GM19193 (cell line): ENCODE measurements around the gene B3GLCT.

Source experiments
- POLR2A ChIP-seq: IDR thresholded peaks from 4 replicates; pipeline ENCODE4 v1.6.1; 2011; ENCODE audit not compliant: insufficient read depth, insufficient read length; ENCODE audit errors: extremely low read depth

The B3GLCT gene

DNA sequence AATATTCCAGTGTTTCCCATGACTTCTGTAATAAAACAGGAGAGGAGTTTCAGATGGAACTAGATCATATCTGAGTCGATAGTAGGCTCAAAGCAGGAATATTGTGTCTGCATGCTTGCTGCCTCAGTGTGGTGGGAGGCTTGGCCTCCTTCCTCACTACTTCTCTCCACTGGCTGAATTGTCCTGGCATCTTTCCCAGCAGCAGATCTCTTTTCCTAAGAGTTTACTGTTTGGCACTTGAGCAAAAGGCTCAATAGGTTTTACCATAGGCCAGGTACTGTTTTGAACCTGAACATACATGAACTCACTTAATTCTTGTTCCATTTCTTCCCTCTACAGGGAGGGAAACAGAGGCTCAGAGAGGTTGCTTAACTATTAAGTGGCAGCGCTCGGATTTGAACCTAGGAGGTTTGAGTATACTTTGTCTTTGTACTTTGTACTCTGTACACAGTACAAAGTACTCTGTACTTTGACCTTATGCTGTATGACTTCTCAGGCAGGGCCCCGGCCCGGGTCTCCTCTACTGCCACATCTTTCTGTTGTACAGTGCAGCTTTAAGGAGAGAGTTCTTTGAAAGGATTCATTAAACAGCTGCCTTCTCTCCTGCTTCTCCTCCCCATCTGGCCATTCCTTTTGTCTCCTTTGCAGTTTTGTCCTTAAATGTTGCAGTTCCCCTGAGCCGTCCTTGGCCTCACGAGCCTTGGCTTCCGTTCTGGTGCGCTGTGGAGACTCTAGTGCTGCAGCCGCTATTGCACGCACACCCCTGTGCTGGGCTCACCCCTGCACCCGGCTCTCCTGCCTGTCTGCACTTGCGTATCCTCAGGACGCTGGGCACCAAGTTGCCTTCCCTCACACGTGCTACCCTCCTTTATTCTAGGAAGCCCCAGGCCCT is 8.1 kb downstream of the B3GLCT start:
- TF ChIP-seq POLR2A: no peak

DNA sequence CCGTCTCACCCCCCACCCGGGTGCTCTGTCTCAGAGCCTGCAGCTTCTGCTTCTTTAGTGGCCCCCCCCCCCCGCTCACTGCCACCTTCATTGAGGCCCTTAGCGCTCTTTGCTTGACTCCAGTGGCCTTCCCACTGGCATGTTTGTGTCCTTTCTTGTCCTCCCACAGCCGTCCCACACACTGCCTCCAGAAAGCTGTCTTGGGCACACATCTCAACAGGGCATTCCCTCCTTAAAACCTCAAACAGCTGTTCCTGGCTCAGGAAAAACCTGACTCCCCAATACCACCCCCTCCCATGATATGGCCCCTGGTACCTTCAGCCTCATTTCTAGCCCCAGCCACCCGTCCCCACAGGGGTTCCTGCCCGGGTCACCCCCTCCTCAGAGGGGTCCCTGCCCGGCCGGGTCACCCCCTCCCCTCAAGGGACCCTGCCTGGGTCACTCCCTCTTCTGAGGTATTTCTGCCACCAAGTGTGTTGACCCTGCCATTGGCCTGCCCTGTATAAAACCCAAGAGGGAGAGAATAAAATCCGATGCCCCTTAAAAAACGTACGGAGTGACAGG is 8.9 kb downstream of the B3GLCT start:
- no peak for TF ChIP-seq POLR2A

DNA sequence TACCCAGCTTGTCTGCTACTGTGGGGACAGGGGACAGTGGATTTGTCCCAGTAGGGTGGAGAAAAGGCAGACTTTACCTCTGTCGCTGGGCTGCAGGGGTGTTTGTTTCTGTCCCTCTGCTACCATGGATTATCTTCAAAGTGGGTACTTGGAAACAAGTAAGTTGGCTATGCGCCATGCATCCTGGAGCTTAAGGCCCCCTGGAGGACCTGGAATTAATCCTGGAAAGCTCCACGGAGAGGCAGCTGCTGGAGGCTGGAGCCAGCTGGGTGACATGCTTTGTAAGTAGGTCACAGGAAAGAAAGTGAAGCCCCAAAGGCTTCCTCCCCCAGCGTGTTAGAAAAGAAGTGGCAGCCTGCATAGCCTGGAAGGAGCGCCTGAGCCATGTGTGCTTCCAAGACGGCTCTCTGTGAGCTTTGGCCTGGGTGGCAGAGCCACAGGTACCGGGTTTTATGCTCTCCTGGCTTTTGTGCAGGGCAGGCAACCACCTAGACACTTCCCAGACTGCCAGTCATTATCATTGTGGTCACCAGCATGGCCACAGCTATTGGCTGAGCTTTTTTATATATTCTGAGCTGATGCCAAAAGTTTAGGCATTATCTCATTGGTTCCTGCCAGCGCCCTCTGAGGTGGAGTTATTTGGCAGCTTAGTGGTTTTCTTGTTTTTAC is 9.5 kb downstream of the B3GLCT start:
- no peak for TF ChIP-seq POLR2A

DNA sequence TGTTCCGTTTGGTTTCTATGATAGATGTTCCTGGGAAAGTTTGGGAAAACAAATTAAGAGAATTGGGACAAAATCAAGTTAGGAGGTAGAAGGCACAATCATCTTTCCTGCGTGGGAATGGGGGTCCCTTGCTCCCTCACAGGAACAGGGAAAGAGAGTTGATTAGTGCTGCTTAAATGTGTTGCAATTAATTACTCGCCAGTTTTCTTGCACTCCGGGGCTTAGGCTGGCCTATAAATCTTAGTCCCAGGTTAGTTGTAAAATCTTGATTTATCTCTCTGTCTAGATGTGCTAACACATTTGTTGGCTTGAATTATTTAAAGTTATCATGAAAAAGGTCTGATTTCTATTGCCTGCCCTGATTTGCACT is 10.1 kb downstream of the B3GLCT start:
- TF ChIP-seq POLR2A: no peak

DNA sequence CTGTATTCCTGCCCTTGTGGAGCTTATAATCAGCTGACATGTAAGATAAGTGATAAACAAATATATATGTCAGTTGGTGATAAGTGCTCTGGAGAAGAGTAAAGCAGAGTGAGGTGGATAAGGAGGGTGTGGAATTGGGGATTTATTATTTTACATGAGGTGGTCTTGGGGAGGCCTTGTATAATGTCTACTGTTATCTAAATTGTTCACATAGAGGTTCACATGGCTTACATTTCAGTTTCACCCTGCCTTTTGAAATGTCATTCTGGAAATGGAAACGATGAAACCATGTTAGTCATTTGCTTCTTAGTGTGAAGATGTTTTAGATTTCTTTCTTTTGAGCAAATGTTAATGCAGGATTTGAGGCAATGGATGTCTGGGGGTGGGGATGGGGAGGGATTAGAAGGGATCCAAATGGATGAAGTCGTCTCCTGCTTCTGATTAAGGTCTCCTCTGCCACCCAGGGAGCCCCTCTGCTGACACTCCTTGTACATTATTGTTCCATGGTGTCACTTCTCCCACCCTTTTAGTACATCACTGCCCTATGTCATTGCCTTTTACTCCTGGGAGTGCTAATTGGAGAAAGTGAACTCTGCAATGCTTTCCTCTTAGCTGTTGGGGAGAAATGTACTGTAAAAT is 14.0 kb downstream of the B3GLCT start:
- TF ChIP-seq POLR2A: no peak

DNA sequence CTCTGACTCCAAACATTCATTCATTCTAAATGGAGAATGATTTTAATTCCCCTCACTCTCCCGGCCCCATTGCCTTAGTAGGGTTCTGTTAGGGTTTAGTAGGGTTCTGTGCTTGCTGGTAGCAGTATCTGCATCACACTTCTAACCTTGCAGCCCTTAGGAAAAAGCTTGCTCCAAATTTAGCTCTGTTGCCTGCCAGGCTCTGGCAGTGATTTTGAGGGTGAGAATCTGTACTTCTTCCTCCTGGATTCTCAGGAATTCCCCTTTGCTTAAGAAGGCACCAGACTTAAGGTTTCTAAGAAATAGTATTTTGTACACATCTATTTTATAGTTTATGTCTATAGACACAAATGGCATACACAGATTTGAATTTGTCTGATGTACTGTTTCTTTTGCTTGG is 14.7 kb downstream of the B3GLCT start:
- TF ChIP-seq POLR2A: no peak

DNA sequence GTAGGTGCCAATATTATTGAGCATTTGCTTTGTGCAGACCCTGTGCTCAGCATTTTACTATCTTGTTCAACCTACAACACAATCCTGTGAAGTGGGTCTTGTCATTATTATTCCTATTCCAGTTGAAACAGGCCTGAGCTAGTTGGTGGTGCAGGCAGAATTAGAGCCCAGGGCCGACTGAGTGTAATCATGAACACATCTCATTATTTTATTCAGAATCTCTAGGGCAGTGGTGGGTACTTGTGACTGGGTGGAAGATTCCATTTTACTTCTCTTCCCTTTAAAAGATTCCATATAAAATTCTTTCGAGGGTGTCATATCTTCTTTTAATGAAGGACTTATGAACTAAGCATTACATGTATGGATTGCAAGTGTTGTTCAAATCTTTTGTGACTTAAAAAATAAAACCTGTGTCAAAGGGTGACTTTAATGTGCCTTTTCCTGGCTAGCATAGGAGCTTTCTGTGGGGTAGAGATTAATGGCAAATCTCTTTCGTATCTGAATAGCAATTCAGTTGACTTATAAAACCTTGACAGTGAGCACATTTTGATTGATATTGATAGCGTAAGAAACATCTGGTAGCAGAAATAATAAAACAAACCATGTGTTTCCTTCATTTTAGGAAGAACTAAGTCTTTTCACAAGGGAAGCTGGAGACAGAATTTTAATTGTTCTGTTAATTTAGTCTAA is 20.3 kb downstream of the B3GLCT start:
- no peak for TF ChIP-seq POLR2A

DNA sequence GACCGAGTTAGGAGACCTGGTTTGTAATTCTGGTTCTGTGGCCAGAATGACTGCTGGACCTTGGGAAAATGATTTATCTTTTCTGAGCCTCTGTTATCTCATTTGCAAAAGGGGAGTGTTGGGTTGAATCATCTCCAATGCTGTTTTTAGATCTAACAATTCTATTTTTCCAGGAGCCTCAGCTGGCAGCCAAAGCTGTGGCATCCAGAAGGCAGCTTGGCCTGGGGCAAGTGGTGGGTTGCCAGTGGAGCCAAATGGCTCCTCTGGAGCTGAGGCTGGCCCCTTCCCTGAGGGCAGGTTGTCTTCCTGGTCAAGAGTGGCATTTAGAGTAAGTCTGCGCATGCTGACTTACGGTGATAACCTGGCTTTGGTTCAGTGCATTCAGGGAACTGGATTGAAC is 21.3 kb downstream of the B3GLCT start:
- TF ChIP-seq POLR2A: no peak

DNA sequence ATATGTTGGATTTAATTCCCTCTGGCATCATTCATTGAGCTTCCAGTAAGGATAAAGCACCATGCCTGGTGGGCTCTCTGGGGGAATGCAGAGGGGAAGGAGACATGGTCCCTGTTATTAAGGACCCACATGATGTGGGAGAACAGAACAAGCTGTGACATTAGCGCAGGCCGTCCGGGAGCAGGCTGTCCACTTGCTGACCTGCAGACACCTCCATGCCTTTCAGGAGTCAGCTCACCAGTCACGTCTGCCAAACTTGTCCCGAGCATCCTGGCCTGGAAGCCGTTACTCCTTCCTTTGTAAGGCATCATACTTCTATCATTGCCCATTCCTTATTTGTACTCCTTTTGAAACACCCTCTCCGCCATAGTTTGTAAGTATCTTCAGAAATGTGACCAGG is 23.4 kb downstream of the B3GLCT start:
- no peak for TF ChIP-seq POLR2A

DNA sequence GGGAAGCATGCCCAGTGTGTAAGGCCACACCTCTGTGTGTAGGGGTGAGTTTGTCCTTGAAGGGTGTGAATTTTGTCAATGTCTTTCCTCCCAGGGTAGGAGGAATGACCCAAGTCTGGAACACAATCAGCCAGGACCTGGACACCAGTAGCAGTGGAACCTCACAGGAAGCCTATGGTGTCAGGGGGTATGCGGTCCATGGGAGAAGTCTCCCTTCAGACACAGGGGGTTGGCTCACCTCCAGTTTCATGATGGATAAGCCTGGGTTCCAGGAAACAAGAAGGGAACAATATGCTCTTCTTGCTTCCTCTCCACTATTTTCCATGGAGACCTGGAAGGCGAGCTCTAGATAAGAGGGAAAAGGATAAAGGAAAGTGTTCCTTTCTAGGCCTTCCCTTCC is 23.9 kb downstream of the B3GLCT start:
- no peak for TF ChIP-seq POLR2A

DNA sequence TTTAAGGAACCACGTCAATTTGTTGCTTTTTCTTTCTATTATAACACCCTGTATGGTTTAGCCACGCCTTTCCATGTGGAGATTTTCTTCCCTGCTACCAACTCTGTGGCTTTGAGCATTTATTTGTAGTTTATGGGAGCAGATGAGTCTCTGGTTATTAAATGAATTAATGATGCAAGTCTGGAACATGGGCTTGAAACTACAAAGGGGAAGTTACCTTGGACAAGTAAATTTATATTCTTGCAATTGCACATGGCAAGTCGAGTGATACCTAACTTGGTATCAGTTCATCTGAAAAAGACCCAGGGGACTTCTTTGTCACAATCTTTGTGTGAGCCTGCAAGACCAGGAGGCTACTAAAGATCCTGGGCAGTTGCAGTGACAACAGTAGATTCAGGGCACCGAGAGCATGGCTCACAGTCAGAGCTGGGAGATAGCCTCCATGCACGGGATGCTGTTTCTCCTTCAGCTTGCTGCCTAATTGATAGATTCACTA is 24.4 kb downstream of the B3GLCT start:
- no peak for TF ChIP-seq POLR2A

DNA sequence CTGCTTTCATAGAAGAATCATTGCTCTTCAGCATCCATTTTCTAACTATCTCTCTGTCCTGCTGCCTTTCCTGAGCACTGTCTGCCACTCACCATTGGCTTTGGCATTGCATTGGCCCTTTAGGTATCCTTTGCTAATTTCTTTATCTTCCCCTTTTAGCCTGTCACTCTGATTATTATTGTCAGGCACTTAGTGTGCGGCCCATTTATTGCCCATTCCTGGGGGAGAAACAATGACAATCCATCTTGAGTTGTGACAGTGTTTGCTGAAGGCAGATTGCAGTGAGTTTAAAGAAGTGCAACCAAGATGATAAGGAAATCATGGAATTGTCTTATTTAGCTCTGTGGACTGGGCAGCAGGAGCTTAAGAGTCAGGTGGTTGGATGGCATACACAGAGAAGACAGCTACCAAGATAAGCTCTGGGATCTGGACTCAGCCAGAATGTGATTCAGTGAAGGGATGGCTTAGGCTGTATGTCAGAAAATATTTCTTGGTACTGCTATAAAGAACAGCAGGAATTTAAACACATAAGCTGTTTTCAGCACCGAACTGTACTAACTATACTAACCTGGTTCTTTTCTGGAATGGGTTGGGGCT is 25.3 kb downstream of the B3GLCT start:
- TF ChIP-seq POLR2A: no peak

DNA sequence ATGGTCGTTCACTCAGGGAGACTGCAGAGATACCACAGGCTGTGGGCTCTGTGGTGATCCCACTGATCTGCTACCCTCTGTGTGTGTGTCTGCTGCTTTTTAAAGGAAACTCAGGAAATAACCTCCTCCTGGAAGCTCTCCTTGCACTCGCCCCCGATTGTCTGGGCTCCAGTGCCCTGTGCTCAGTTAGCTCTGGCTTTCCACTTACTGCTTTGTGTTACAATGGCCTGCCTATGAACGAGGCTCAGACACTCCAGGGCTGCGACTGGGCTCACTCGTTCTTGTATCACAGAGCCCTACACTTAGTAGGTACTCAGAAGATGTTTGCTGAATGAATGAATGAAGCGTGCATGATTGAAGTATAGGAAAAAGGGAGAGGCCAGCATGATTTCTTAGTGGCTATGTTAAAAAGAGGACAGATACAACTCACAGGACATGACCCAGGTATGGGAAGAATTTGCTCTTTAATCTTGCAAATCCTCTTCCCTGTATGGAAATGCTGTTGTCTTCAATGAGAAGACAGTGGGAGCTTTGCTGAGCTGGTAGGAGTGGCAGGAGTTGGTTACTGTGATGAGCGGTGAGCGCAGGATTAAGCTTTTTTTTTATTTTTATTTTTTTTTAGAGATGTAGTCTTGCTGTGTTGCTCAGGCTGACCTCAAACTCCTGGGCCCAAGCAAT is 26.4 kb downstream of the B3GLCT start:
- TF ChIP-seq POLR2A: no peak

DNA sequence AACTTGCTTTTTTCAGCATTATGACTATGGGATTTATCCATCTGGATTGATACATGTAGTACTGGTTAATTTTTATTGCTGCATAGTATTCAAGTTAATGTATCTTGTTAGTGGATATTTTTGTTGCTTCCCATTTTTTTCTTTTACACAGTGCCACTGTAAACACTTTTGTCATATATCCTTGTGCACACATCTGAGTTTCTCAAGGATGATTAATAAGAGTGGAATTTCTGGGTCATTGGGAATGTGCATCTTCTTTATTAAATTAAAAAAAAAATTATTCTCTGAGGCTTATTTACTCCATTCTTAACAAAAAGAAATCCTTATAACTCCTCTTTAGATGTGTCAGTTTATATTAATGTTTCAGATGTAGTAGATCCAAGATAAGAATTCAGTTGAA is 27.3 kb downstream of the B3GLCT start:
- no peak for TF ChIP-seq POLR2A
